HepG2 (cell line): ENCODE measurements around the gene RPP25L. TPM values are rescaled to one million over a fixed set of nuclear protein-coding genes. Genes with fewer than 3 reads are reported as not detected.

Source experiments
- AFF4 ChIP-seq: sonication (generic); formaldehyde crosslinking; IDR thresholded peaks from 2 replicates; pipeline ENCODE4 v1.4.0; 2020; ENCODE audit warnings: missing genetic modification reagents
- DMAP1 ChIP-seq: IDR thresholded peaks from 2 replicates; pipeline ENCODE4 v1.6.1; 2016
- DNMT3B ChIP-seq: conservative IDR thresholded peaks from 2 replicates; pipeline ENCODE4 v1.6.1; 2016; ENCODE audit warnings: missing biosample characterization, control low read depth
- GPN1 ChIP-seq: sonication (generic); formaldehyde crosslinking; IDR thresholded peaks from 2 replicates; pipeline ENCODE4 v1.5.1; 2020; ENCODE audit warnings: missing genetic modification reagents, borderline replicate concordance
- KDM3A ChIP-seq: IDR thresholded peaks from 2 replicates; pipeline ENCODE4 v1.6.1; 2018; ENCODE audit warnings: low read depth, missing compliant biosample characterization
- MED13 ChIP-seq: sonication (generic); formaldehyde crosslinking; IDR thresholded peaks from 2 replicates; pipeline ENCODE4 v1.5.0; 2020; ENCODE audit warnings: missing genetic modification reagents
- MEIS2 ChIP-seq: sonication (generic); formaldehyde crosslinking; IDR thresholded peaks from 2 replicates; pipeline ENCODE4 v1.9.0; 2021; ENCODE audit warnings: mild to moderate bottlenecking, missing genetic modification reagents
- NR2F6 ChIP-seq, 2 experiments: IDR thresholded peaks; 2 replicates each; pipeline ENCODE4 v1.6.1; 2016; ENCODE audit warnings: antibody characterized with exemption in 1 of 2, mild to moderate bottlenecking in 1 of 2
- PAF1 ChIP-seq: IDR thresholded peaks from 2 replicates; pipeline ENCODE4 v1.6.1; 2016; ENCODE audit warnings: missing genetic modification reagents, missing compliant biosample characterization
- PHF21A ChIP-seq: sonication (generic); formaldehyde crosslinking; IDR thresholded peaks from 2 replicates; pipeline ENCODE4 v1.5.0; 2020; ENCODE audit warnings: mild to moderate bottlenecking, missing genetic modification reagents
- RAD21 ChIP-seq: fragments of 450-650 bp; formaldehyde crosslinking; IDR thresholded peaks from 2 replicates; pipeline ENCODE4 v1.5.0; 2020; ENCODE audit warnings: mild to moderate bottlenecking
- SRSF1 ChIP-seq: fragments of 200-400 bp; formaldehyde crosslinking; optimal IDR thresholded peaks from 2 replicates; pipeline ENCODE3; 2017; ENCODE audit warnings: mild to moderate bottlenecking, low read depth, low read length, moderate library complexity
- ZNF101 ChIP-seq: sonication (generic); formaldehyde crosslinking; IDR thresholded peaks from 2 replicates; pipeline ENCODE4 v1.4.0; 2020; ENCODE audit warnings: mild to moderate bottlenecking, low read depth, missing genetic modification reagents, borderline replicate concordance
- ZNF34 ChIP-seq: sonication (generic); formaldehyde crosslinking; IDR thresholded peaks from 2 replicates; pipeline ENCODE4 v1.4.0; 2020; ENCODE audit warnings: mild to moderate bottlenecking, missing genetic modification reagents, borderline replicate concordance
- ZNF563 ChIP-seq: sonication (generic); formaldehyde crosslinking; IDR thresholded peaks from 2 replicates; pipeline ENCODE4 v1.8.0; 2022; ENCODE audit warnings: mild to moderate bottlenecking, moderate library complexity, missing genetic modification reagents
- ZNF605 ChIP-seq: sonication (generic); formaldehyde crosslinking; IDR thresholded peaks from 2 replicates; pipeline ENCODE4 v1.8.0; 2022; ENCODE audit warnings: mild to moderate bottlenecking, missing genetic modification reagents
- polyA plus RNA-seq, 8 experiments: library from polyadenylated mRNA; depleted of rRNA in 3 of 8; stranded (reverse) in 7 of 8; unstranded in 1 of 8; fragments of >200 nt; fragmentation: Illumina TruSeq in 4 of 8; extraction: Trizol in 4 of 8; gene quantifications; 2 replicates each; pipeline versions ENCODE4 v1.2.1 to v1.2.3, GENCODE V29; 2011 to 2016; ENCODE audit warnings: low read depth in 4 of 8, missing spikeins in 1 of 8, mixed read lengths in 1 of 8; ENCODE audit not compliant: insufficient read depth in 1 of 8
- total RNA-seq, 5 experiments: library from RNA; depleted of rRNA; stranded (reverse); fragments of >200 nt; fragmentation: Illumina TruSeq; extraction: Trizol; gene quantifications; 2 replicates each; pipeline ENCODE4 v1.2.3, GENCODE V29; 2016; ENCODE audit warnings: low read depth in 1 of 5
- TF ChIP-seq, protein P1 (sequence below): sonication (generic); formaldehyde crosslinking; IDR thresholded peaks from 2 replicates; pipeline ENCODE4 v1.4.0; 2020; ENCODE audit warnings: missing genetic modification reagents
- TF ChIP-seq, protein P2 (sequence below): sonication (generic); formaldehyde crosslinking; IDR thresholded peaks from 2 replicates; pipeline ENCODE4 v1.5.1; 2020; ENCODE audit warnings: mild to moderate bottlenecking, missing genetic modification reagents, moderate library complexity

RPP25L gene
- total and polyA plus RNA-seq, 2 of the 13 experiments (the other 11 are each of a cell fraction or from before 2014, with no cell fraction given): 24.5 to 27.3 TPM

DNA sequence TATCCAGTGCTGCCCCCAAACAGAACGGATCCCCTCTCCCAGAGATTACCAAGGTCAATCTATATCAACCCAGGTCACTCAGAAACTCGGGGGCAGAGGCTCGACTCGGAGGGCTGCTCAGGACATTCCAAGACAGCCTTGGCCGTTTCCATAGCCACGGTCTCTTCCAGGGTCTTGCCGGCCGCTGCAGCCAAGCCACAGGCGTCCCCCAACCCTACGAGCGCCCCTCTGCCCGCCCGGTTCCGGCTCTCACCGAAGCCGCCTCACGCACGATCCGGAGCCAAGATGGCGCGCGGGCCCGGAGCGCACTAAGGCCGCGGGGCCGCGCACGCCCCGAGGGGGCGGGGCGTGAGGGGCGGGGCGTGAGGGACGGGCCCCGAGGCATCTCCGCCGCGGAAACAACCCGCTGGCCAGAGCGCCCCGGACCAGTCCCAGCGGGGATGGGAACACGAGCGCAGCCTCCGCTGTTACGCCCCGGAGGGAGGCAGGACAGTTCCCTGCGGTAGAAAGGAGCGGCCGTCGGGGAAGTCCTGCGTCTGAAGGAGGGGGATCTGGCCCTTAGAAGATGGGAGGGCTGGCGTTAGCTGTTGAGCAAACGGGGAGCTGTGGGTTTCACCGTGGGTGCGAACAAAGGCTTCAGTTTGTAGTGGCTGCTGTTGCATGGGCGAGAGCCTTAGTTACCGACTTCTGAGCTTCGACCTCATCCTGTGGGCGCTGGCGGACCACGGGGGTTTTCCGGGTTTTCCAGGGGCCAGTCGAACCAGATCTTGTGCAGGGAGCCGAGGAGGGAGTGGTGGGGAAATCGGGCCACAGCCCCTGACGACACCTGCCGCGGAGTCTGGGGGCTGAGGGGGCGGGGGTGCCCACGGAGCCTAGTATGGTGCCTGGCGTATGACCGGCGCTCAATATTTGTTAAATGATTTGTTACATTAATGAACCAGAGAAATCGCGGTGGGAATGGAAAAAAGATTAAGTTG is at the start of gene RPP25L (continued):
- TF ChIP-seq AFF4 (CRISPR knock-in tag): no peak
- no peak for TF ChIP-seq ZNF605
- TF ChIP-seq MEIS2 (CRISPR knock-in tag): 0 out of 2 replicates have a peak, but pooled peaks have one; percentile 21
- no peak; the same call in 1 of the 2 replicates for TF ChIP-seq KDM3A (CRISPR knock-in tag)
- no peak for TF ChIP-seq GPN1 (CRISPR knock-in tag)
- peak; percentile 3; the same call in 1 of the 2 replicates for TF ChIP-seq RAD21 (CRISPR knock-in tag)
- TF ChIP-seq DMAP1 (CRISPR knock-in tag): peak; percentile 66; the same call in 1 of the 2 replicates
- no peak for TF ChIP-seq SRSF1
- TF ChIP-seq, protein P1, sequence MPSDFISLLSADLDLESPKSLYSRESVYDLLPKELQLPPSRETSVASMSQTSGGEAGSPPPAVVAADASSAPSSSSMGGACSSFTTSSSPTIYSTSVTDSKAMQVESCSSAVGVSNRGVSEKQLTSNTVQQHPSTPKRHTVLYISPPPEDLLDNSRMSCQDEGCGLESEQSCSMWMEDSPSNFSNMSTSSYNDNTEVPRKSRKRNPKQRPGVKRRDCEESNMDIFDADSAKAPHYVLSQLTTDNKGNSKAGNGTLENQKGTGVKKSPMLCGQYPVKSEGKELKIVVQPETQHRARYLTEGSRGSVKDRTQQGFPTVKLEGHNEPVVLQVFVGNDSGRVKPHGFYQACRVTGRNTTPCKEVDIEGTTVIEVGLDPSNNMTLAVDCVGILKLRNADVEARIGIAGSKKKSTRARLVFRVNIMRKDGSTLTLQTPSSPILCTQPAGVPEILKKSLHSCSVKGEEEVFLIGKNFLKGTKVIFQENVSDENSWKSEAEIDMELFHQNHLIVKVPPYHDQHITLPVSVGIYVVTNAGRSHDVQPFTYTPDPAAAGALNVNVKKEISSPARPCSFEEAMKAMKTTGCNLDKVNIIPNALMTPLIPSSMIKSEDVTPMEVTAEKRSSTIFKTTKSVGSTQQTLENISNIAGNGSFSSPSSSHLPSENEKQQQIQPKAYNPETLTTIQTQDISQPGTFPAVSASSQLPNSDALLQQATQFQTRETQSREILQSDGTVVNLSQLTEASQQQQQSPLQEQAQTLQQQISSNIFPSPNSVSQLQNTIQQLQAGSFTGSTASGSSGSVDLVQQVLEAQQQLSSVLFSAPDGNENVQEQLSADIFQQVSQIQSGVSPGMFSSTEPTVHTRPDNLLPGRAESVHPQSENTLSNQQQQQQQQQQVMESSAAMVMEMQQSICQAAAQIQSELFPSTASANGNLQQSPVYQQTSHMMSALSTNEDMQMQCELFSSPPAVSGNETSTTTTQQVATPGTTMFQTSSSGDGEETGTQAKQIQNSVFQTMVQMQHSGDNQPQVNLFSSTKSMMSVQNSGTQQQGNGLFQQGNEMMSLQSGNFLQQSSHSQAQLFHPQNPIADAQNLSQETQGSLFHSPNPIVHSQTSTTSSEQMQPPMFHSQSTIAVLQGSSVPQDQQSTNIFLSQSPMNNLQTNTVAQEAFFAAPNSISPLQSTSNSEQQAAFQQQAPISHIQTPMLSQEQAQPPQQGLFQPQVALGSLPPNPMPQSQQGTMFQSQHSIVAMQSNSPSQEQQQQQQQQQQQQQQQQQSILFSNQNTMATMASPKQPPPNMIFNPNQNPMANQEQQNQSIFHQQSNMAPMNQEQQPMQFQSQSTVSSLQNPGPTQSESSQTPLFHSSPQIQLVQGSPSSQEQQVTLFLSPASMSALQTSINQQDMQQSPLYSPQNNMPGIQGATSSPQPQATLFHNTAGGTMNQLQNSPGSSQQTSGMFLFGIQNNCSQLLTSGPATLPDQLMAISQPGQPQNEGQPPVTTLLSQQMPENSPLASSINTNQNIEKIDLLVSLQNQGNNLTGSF (CRISPR knock-in tag): no peak
- TF ChIP-seq DNMT3B: no peak
- no peak for TF ChIP-seq ZNF34
- no peak; the same call in 1 of the 2 replicates for TF ChIP-seq ZNF563 (CRISPR knock-in tag)
- TF ChIP-seq PAF1 (CRISPR knock-in tag): no peak
- TF ChIP-seq MED13 (CRISPR knock-in tag): peak; percentile 58; the same call in 1 of the 2 replicates
- TF ChIP-seq NR2F6 (IDR thresholded peaks at IDR 0.05): no peak
- no peak for TF ChIP-seq NR2F6 (CRISPR knock-in tag; IDR thresholded peaks at IDR 0.05)
- TF ChIP-seq ZNF101 (CRISPR knock-in tag): no peak
- TF ChIP-seq PHF21A: no peak; the same call in 1 of the 2 replicates
- TF ChIP-seq, protein P2, sequence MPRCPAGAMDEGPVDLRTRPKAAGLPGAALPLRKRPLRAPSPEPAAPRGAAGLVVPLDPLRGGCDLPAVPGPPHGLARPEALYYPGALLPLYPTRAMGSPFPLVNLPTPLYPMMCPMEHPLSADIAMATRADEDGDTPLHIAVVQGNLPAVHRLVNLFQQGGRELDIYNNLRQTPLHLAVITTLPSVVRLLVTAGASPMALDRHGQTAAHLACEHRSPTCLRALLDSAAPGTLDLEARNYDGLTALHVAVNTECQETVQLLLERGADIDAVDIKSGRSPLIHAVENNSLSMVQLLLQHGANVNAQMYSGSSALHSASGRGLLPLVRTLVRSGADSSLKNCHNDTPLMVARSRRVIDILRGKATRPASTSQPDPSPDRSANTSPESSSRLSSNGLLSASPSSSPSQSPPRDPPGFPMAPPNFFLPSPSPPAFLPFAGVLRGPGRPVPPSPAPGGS: no peak; the same call in 1 of the 2 replicates
